ENCODE data around the gene KSR2.

- TF ChIP-seq CTCF (IDR thresholded peaks at IDR 0.05), result no peak
- no peak for TF ChIP-seq POLR2A (IDR thresholded peaks at IDR 0.05)
- no peak for TF ChIP-seq EP300 (IDR thresholded peaks at IDR 0.05)
Observed at GRCh38 chr12:117761528-117762100, 207.2 kb downstream of the KSR2 start.
